Colonic mucosa (tissue), 4 donors: ENCODE measurements around the gene ARHGEF19. TPM values are rescaled to one million over a fixed set of nuclear protein-coding genes. Genes with fewer than 3 reads are reported as not detected.

Source experiments
- DNase-seq: peaks from one replicate; pipeline ENCODE4 v3.0.0-alpha.2; 2020
- H3K27ac ChIP-seq: fragments of 200-600 bp; one replicate; pipeline ENCODE4 v1.8.0; 2021
- H3K27me3 ChIP-seq: fragments of 200-600 bp; one replicate; pipeline ENCODE4 v1.8.0; 2021
- H3K36me3 ChIP-seq: fragments of 200-600 bp; one replicate; pipeline ENCODE4 v1.8.0; 2021
- H3K4me1 ChIP-seq: fragments of 200-600 bp; one replicate; pipeline ENCODE4 v1.8.0; 2021; ENCODE audit warnings: mild to moderate bottlenecking
- H3K4me3 ChIP-seq: fragments of 200-600 bp; one replicate; pipeline ENCODE4 v1.8.0; 2021
- H3K9ac ChIP-seq, 2 donors: one replicate each; pipeline ENCODE4 v1.7.0; 2013; ENCODE audit warnings: control low read depth in 2 of 2, low read depth in 2 of 2, low read length in 2 of 2
- H3K9me3 ChIP-seq: fragments of 200-600 bp; one replicate; pipeline ENCODE4 v1.8.0; 2021
- intact Hi-C: fragments of 100-400 bp; cut with DNase I; formaldehyde crosslinking; loops from one replicate; pipeline ENCODE4 v1.14.1; 2022
- total RNA-seq, 2 donors: library from RNA; stranded (reverse); fragmentation: NEBNext Ultra II Directional in 1 of 2; extraction: Animal tissue kit (Norgen Biotek cat#: 25700) in 1 of 2; gene quantifications; one replicate each; pipeline ENCODE4 v1.2.1, GENCODE V29; 2021
- TF ChIP-seq, protein P1 (sequence below): fragments of 200-600 bp; IDR thresholded peaks from one replicate; pipeline ENCODE4 v1.8.0; 2022; ENCODE audit warnings: antibody characterized with exemption, mild to moderate bottlenecking
- donor health status: healthy.
- donor health status: DM: no; HTN: no; CAD: no.
- donor health status: DM: no; HTN: no; CAD: no.

ARHGEF19 gene
- total RNA-seq, 2 donors from 2014 or later = 5.8 to 9.0 TPM

DNA sequence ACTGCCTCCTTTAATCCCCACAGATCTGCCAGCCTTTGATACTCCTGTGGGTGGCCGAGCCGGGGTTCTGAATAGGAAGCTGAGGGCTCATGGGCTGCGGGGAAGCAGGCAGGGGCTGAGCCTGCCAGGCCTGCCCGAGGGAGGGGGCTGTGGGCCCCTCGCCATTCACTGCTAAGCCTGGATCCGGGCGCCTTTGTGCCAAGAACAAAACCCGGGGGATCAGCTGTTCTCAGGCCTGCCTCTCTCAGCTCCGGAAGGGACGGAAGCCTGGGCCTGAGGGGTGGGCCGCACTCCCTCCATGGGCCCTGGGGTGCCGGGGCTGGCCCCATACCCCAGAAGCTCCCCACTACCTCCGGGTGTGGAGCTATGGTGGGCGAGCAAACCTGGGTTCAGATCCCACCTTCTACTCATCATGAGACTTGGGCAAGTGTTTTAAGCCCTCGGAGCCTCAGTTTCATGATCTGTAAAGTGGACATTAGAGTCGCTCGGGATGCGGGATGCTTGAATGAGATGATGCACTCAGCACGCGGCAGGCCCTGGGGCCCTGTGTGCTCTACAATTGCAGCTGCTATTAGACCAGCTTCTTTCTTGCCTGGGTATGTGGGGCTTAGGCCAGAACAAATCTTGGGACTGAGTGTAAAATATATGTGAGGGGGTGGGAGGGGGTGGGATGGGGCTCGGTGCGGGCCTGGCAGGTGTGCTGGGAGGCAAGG lies 37.4 kb downstream of the ARHGEF19 start:
- Histone ChIP-seq H3K4me1 (peaks cover 30% of the 10 kb centered on the region), H3K27me3 (no peaks in the 10 kb centered on the region), H3K36me3 (no peaks in the 10 kb centered on the region), H3K4me3 (no peak overlapping the region), H3K27ac (peak overlapping the region; percentile 66), H3K9ac (peak overlapping the region in 1 of 2 donors; percentile 79), H3K9me3 (no peaks in the 10 kb centered on the region)
- intact Hi-C loops = no loop called here
- DNase-seq = no peak
- TF ChIP-seq, protein P1, sequence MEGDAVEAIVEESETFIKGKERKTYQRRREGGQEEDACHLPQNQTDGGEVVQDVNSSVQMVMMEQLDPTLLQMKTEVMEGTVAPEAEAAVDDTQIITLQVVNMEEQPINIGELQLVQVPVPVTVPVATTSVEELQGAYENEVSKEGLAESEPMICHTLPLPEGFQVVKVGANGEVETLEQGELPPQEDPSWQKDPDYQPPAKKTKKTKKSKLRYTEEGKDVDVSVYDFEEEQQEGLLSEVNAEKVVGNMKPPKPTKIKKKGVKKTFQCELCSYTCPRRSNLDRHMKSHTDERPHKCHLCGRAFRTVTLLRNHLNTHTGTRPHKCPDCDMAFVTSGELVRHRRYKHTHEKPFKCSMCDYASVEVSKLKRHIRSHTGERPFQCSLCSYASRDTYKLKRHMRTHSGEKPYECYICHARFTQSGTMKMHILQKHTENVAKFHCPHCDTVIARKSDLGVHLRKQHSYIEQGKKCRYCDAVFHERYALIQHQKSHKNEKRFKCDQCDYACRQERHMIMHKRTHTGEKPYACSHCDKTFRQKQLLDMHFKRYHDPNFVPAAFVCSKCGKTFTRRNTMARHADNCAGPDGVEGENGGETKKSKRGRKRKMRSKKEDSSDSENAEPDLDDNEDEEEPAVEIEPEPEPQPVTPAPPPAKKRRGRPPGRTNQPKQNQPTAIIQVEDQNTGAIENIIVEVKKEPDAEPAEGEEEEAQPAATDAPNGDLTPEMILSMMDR = no peak

DNA sequence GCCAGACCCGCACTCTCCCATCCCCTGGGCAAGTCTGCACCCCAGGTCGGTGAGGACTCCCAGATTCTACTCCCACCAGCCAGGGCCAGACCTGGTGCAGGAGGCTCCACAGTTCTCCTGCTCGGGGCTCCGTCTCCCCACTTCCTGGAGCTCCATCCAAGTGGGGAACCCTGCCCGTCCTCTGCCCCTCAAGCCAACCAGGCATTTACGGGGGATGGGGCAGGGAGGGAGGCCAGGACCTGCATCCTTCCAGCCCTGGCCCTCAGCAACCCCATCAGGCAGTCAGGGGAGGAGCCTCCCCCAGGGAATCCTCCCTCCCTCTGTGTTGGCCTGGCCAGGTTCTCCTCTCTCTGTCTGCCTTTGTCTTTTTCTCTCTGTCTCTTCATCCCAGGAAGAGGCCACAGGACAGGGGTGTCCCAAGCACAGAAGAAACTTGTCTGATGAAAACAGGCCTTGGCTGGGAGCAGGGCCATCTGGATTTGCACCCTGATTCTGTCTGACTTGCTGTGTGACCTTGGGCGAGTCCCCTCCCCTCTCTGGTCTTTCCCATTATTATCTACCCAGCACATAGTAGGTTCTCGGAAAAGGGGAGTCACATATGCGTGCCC lies 38.1 kb downstream of the ARHGEF19 start:
- no peaks in the 10 kb centered on the region for H3K27me3 ChIP-seq
- TF ChIP-seq, protein P1 = no peak
- no peak overlapping the region for H3K4me3 ChIP-seq
- peaks cover 30% of the 10 kb centered on the region for H3K4me1 ChIP-seq
- no peaks in the 10 kb centered on the region for H3K9me3 ChIP-seq
- DNase-seq = no peak
- intact Hi-C loops = no loop called here
- H3K36me3 ChIP-seq = no peaks in the 10 kb centered on the region
- H3K9ac ChIP-seq = peak overlapping the region; percentile 25 to 79
- peak overlapping the region; percentile 93 for H3K27ac ChIP-seq

DNA sequence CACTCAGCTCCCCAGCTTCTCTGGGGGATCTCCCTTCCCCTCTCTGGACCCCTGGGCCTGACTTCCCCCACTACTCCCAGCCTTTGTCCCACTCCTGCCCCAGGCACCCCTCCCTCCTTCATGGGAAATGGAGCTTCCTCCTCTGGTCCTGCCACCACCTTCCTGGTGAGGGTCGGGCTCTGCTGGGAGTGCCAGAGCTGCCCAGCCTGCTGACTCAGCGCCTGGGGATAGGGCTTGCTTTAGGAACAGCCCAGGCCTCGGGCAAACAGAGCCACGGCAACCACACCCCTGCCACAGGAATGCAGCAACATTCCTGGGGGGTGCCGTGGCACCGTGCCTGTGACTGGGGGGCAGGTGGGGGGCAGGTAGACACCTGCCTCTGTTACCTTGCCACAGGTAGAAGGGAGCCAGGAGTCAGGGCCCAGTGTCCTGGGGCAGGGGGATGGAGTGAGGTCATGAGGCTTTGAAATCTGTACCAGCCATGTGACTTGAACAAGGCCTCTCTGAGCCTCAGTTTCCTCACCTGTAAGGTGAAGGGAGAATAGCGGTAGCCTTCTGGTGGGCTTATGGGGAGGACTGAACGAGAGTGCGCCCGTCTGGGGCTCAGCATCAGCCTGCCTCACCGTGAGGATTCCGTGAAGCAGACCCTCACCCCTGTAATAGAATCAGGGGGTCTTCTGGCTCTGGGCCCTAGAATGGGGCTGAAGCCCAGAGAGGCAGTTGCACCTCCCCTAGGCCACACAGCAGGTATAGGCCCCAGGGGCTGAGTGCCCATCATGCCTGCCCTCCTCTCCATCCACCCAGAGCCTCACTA lies 38.8 kb downstream of the ARHGEF19 start:
- Histone ChIP-seq H3K4me3 (no peak overlapping the region), H3K27ac (peak overlapping the region; percentile 93), H3K36me3 (no peaks in the 10 kb centered on the region), H3K27me3 (no peaks in the 10 kb centered on the region), H3K4me1 (peaks cover 31% of the 10 kb centered on the region), H3K9ac (peak overlapping the region; percentile 36 to 79), H3K9me3 (no peaks in the 10 kb centered on the region)
- peak; percentile 88 for DNase-seq
- TF ChIP-seq, protein P1 = no peak
- intact Hi-C loops = no loop called here

DNA sequence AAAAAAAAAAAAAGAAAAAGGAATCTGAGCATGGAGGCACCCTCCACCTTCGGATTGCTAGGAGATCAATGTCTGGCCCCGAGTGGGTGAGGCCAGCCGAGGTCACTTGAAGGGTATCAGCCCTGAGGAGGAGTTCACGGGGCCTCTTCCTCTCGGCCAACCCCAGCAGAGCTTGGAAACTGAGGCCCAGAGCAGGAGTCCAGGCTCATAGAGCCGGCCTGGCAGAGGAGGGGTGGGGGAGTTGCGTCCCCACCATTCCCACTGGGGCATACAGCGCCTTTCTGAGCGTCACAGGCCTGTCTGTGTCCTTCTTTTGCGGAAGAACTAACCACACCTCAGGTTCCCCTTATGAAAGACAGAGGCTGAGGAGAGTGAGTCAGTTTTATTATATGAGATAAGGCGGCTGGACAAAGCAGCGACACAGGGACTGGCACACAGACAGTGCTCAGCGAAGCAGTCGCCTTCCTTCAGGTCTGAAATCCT lies 39.4 kb downstream of the ARHGEF19 start:
- H3K4me3 ChIP-seq = no peak overlapping the region
- no peaks in the 10 kb centered on the region for H3K9me3 ChIP-seq
- no peaks in the 10 kb centered on the region for H3K36me3 ChIP-seq
- peaks cover 35% of the 10 kb centered on the region for H3K4me1 ChIP-seq
- peak overlapping the region; percentile 93 for H3K27ac ChIP-seq
- TF ChIP-seq, protein P1 = no peak
- intact Hi-C loops = no loop called here
- peak overlapping the region; percentile 30 to 79 for H3K9ac ChIP-seq
- peak; percentile 73 for DNase-seq
- H3K27me3 ChIP-seq = no peaks in the 10 kb centered on the region

DNA sequence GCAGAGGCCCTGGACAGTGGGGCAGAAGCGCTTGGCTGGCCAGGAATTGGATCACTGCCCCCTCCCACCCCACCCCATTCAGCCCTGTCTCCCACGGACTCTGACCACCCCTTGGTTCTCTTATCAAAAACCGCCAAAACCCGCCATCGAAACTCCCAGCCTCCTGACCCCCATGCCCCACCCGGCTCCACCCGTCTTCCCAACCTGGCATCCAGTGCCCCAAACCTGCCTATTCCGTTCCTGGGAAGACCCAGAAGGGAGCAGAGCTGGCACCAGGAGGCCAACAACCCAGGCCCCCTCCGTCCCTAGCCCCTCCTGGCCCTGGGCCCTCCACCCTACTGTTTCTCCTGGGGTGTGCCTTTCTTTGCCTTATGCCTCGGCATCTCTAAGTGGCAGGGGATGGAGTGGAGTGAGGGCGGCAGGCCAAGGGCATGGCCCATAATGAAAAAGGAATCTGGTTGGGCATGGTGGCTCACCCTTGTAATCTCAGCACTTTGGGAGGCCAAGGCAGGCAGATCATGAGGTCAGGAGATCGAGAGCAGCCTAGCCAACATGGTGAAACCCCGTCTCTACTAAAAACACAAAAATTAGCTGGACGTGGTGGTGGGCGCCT lies 40.1 kb downstream of the ARHGEF19 start:
- Histone ChIP-seq H3K9me3 (no peaks in the 10 kb centered on the region), H3K27ac (peak overlapping the region; percentile 93), H3K27me3 (no peaks in the 10 kb centered on the region), H3K9ac (peak overlapping the region in 1 of 2 donors; percentile 79), H3K4me3 (no peak overlapping the region), H3K36me3 (no peaks in the 10 kb centered on the region), H3K4me1 (peaks cover 39% of the 10 kb centered on the region)
- intact Hi-C loops = no loop called here
- peak; percentile 64 for DNase-seq
- TF ChIP-seq, protein P1 = no peak
